OCI-LY3 (cell line): ENCODE data around the gene STRIP2.

Source experiments
- H2AFZ ChIP-seq: fragments of 200-600, 300-600 bp; shearing (Covaris generic); 2 replicates; pipeline ENCODE4 v1.6.0; 2014; ENCODE audit warnings: antibody characterized with exemption, low read depth, low read length
- H3K27ac ChIP-seq: fragments of 200-600, 300-600 bp; sonication (generic); 2 replicates; pipeline ENCODE4 v1.5.1; 2014; ENCODE audit warnings: mild to moderate bottlenecking, low read length, moderate library complexity, mixed read lengths
- H3K27me3 ChIP-seq: fragments of 200-600, 300-600 bp; sonication (generic); 2 replicates; pipeline ENCODE4 v1.6.1; 2014; ENCODE audit warnings: low read depth, low read length, mixed read lengths
- H3K36me3 ChIP-seq: fragments of 200-600, 300-600 bp; sonication (generic); replicated peaks from 2 replicates; pipeline ENCODE3; 2014; ENCODE audit warnings: low read depth, low read length, mixed read lengths
- H3K4me1 ChIP-seq: fragments of 300-600, 200-600 bp; sonication (generic); 2 replicates; pipeline ENCODE4 v1.6.1; 2014; ENCODE audit warnings: low read length, mixed read lengths
- H3K4me2 ChIP-seq: fragments of 200-600, 300-600 bp; sonication (generic); 2 replicates; pipeline ENCODE4 v1.6.1; 2014; ENCODE audit warnings: low read length, mixed read lengths
- H3K4me3 ChIP-seq: fragments of 300-600, 200-600 bp; sonication (generic); 2 replicates; pipeline ENCODE4 v1.5.1; 2014; ENCODE audit warnings: antibody characterized with exemption, mild to moderate bottlenecking, low read length, moderate library complexity
- H3K79me2 ChIP-seq: fragments of 300-600, 200-600 bp; shearing (Covaris generic); 2 replicates; pipeline ENCODE4 v1.6.1; 2014; ENCODE audit warnings: mild to moderate bottlenecking, low read length, mixed read lengths
- H3K9ac ChIP-seq: fragments of 300-600, 200-600 bp; shearing (Covaris generic); 2 replicates; pipeline ENCODE4 v1.6.0; 2014; ENCODE audit warnings: mild to moderate bottlenecking, low read length, moderate library complexity
- H3K9me3 ChIP-seq: fragments of 200-600, 300-600 bp; shearing (Covaris generic); 2 replicates; pipeline ENCODE4 v1.6.1; 2014; ENCODE audit warnings: low read length, mixed read lengths; ENCODE audit not compliant: insufficient read depth
- H4K20me1 ChIP-seq: fragments of 200-600, 300-600 bp; sonication (generic); 2 replicates; pipeline ENCODE4 v1.6.1; 2016; ENCODE audit warnings: low read length, mixed read lengths; ENCODE audit not compliant: insufficient read depth
- EZH2phosphoT487 ChIP-seq: fragments of 200-600 bp; shearing (Covaris generic); IDR thresholded peaks from 2 replicates; pipeline ENCODE4 v1.6.1; 2018; ENCODE audit warnings: antibody characterized with exemption, mixed run types, low read depth
- TF ChIP-seq, protein P1 (sequence below): fragments of 200-600, 300-600 bp; sonication (generic); IDR thresholded peaks from 2 replicates; pipeline ENCODE4 v1.5.1; 2014; ENCODE audit warnings: antibody characterized with exemption, low read length, low read depth

STRIP2 gene

DNA sequence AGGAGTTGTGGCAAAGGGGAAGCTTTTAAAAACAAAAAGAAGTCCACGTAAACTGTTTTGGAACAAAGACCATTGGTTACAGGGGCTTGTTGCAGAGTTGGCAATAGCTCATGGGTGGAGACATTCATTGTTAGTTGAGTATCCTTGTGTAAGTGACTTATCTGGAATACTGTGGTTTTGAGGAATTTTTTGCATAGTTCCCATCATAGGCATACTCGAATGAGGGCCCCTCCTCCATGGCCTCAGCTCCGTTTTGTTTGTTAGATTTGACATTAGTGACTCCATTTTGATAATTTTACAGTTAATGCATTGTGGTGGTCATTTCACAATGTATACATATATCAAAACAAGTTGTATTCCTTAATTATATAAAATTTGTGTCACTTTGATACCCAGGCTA, 55.3 kb downstream of the STRIP2 start:
- TF ChIP-seq, protein P1, sequence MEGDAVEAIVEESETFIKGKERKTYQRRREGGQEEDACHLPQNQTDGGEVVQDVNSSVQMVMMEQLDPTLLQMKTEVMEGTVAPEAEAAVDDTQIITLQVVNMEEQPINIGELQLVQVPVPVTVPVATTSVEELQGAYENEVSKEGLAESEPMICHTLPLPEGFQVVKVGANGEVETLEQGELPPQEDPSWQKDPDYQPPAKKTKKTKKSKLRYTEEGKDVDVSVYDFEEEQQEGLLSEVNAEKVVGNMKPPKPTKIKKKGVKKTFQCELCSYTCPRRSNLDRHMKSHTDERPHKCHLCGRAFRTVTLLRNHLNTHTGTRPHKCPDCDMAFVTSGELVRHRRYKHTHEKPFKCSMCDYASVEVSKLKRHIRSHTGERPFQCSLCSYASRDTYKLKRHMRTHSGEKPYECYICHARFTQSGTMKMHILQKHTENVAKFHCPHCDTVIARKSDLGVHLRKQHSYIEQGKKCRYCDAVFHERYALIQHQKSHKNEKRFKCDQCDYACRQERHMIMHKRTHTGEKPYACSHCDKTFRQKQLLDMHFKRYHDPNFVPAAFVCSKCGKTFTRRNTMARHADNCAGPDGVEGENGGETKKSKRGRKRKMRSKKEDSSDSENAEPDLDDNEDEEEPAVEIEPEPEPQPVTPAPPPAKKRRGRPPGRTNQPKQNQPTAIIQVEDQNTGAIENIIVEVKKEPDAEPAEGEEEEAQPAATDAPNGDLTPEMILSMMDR, result no peak
- TF ChIP-seq EZH2phosphoT487, result no peak
- Histone ChIP-seq H3K27ac (no peak overlapping the region), H4K20me1 (no peaks in the 10 kb centered on the region), H3K27me3 (no peaks in the 10 kb centered on the region), H3K79me2 (no peaks in the 10 kb centered on the region), H3K36me3 (no peaks in the 10 kb centered on the region), H3K4me3 (no peak overlapping the region), H3K9me3 (no peaks in the 10 kb centered on the region), H2AFZ (no peak overlapping the region), H3K9ac (no peak overlapping the region), H3K4me2 (no peak overlapping the region), H3K4me1 (peaks cover 11% of the 10 kb centered on the region)

DNA sequence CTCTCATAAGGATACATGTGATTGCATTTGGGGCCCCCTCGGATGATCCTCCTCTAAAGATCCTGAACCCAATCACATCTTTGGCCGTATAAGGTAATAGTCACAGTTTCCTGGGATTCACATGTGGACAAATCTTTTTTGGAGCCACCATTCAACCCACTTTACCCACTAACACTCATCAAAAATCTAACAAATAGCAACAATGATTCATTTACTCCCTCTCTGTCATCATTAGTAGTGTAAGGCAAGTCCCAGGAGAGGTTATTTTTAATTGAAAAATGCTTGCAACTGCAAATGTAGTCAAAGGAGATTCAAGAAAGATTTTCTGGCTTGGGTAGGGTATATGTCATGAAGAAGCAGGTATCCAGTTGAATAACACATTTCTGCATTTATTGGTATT, 58.2 kb downstream of the STRIP2 start:
- no peaks in the 10 kb centered on the region for H3K9me3 ChIP-seq
- H3K4me1 ChIP-seq, result peaks cover 11% of the 10 kb centered on the region
- H3K4me3 ChIP-seq, result no peak overlapping the region
- H3K36me3 ChIP-seq, result no peaks in the 10 kb centered on the region
- H3K27me3 ChIP-seq, result no peaks in the 10 kb centered on the region
- H3K27ac ChIP-seq, result no peak overlapping the region
- TF ChIP-seq EZH2phosphoT487, result no peak
- TF ChIP-seq, protein P1, result no peak
- no peak overlapping the region for H2AFZ ChIP-seq
- H3K9ac ChIP-seq, result no peak overlapping the region
- H3K79me2 ChIP-seq, result no peaks in the 10 kb centered on the region
- H3K4me2 ChIP-seq, result no peak overlapping the region
- H4K20me1 ChIP-seq, result no peaks in the 10 kb centered on the region

DNA sequence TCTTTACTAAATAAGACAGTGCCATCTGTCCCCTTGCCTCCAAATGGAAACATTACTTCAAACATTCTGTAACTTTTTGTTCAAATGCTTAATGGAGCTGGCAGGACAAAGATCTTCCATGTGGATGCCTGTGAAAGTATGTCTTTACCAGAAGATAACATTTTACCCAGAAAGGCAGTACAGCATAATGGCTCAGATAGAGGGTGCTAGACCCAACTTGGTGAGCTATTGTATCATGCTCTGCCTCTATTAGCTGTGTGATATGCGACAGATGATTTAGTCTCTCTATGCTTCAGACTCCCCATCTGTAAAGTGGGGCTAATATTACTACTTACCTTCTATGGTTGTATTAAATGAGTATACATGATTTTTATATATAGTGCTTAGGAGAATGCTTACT, 59.3 kb downstream of the STRIP2 start:
- H3K4me1 ChIP-seq, result peaks cover 11% of the 10 kb centered on the region
- H4K20me1 ChIP-seq, result no peaks in the 10 kb centered on the region
- H3K9ac ChIP-seq, result no peak overlapping the region
- H3K79me2 ChIP-seq, result no peaks in the 10 kb centered on the region
- H3K4me3 ChIP-seq, result no peak overlapping the region
- H3K27me3 ChIP-seq, result no peaks in the 10 kb centered on the region
- no peaks in the 10 kb centered on the region for H3K9me3 ChIP-seq
- no peaks in the 10 kb centered on the region for H3K36me3 ChIP-seq
- H3K4me2 ChIP-seq, result peak overlapping the region; percentile 2; the same call in 1 of the 2 replicates
- H3K27ac ChIP-seq, result no peak overlapping the region
- no peak overlapping the region for H2AFZ ChIP-seq
- no peak for TF ChIP-seq EZH2phosphoT487
- TF ChIP-seq, protein P1, result peak; percentile 48

GRCh38 chr7:129494041-129494440, 59.8 kb downstream of the STRIP2 start:
- peaks cover 11% of the 10 kb centered on the region for H3K4me1 ChIP-seq
- no peaks in the 10 kb centered on the region for H3K79me2 ChIP-seq
- no peak overlapping the region for H3K27ac ChIP-seq
- H3K4me3 ChIP-seq, result no peak overlapping the region
- no peaks in the 10 kb centered on the region for H3K27me3 ChIP-seq
- peak overlapping the region; percentile 2; the same call in 1 of the 2 replicates for H3K4me2 ChIP-seq
- H3K9me3 ChIP-seq, result no peaks in the 10 kb centered on the region
- H4K20me1 ChIP-seq, result no peaks in the 10 kb centered on the region
- no peaks in the 10 kb centered on the region for H3K36me3 ChIP-seq
- H3K9ac ChIP-seq, result no peak overlapping the region
- no peak overlapping the region for H2AFZ ChIP-seq
- no peak for TF ChIP-seq EZH2phosphoT487
- TF ChIP-seq, protein P1, result no peak
